Osteocyte (in vitro differentiated cells): ENCODE data around the gene TMEM165. TPM values are rescaled to one million over a fixed set of nuclear protein-coding genes. Genes with fewer than 3 reads are reported as not detected.

ENCODE experiments used
- DNase-seq: peaks from one replicate; pipeline ENCODE4 v3.0.0; 2021; ENCODE audit warnings: mixed read lengths; ENCODE audit not compliant: unreplicated experiment; ENCODE audit errors: extremely low spot score
- H3K27ac Mint-ChIP-seq: one replicate; pipeline ENCODE4 v1.8.0; 2021; ENCODE audit warnings: mild to moderate bottlenecking, mixed read lengths; ENCODE audit not compliant: unreplicated experiment
- H3K27me3 Mint-ChIP-seq: one replicate; pipeline ENCODE4 v1.8.0; 2021; ENCODE audit warnings: mixed read lengths; ENCODE audit not compliant: unreplicated experiment
- H3K36me3 Mint-ChIP-seq: one replicate; pipeline ENCODE4 v1.8.0; 2021; ENCODE audit warnings: mixed read lengths; ENCODE audit not compliant: unreplicated experiment
- H3K4me1 Mint-ChIP-seq: one replicate; pipeline ENCODE4 v1.8.0; 2021; ENCODE audit warnings: mixed read lengths; ENCODE audit not compliant: unreplicated experiment
- H3K4me3 Mint-ChIP-seq: one replicate; pipeline ENCODE4 v1.8.0; 2021; ENCODE audit warnings: mild to moderate bottlenecking, moderate library complexity, mixed read lengths; ENCODE audit not compliant: unreplicated experiment
- H3K9me3 Mint-ChIP-seq: one replicate; pipeline ENCODE4 v1.8.0; 2021; ENCODE audit warnings: mixed read lengths; ENCODE audit not compliant: unreplicated experiment
- CTCF ChIP-seq: fragments of 200-600 bp; sonication (generic); IDR thresholded peaks from 2 replicates; pipeline ENCODE4 v1.5.0; 2021; ENCODE audit warnings: antibody characterized with exemption, mild to moderate bottlenecking, moderate library complexity
- total RNA-seq: library from RNA; stranded (reverse); gene quantifications from 2 replicates; pipeline ENCODE4 v1.2.1, GENCODE V29; 2021

The TMEM165 gene
- total RNA-seq, 1 donor from 2014 or later: 102 TPM

- no peaks in the 10 kb centered on the region for H3K27me3 Mint-ChIP-seq
- H3K27ac Mint-ChIP-seq: no peak overlapping the region
- no peak overlapping the region for H3K4me3 Mint-ChIP-seq
- H3K9me3 Mint-ChIP-seq: no peaks in the 10 kb centered on the region
- no peak for TF ChIP-seq CTCF
- DNase-seq: peak; percentile 63
- peaks cover 10% of the 10 kb centered on the region for H3K36me3 Mint-ChIP-seq
- H3K4me1 Mint-ChIP-seq: peaks cover 27% of the 10 kb centered on the region
Measured at GRCh38 chr4:55363691-55364351, 31.9 kb upstream of the TMEM165 start.

- peaks cover 19% of the 10 kb centered on the region for H3K4me1 Mint-ChIP-seq
- H3K9me3 Mint-ChIP-seq: no peaks in the 10 kb centered on the region
- H3K36me3 Mint-ChIP-seq: peaks cover 11% of the 10 kb centered on the region
- no peak overlapping the region for H3K4me3 Mint-ChIP-seq
- H3K27ac Mint-ChIP-seq: no peak overlapping the region
- TF ChIP-seq CTCF: no peak
- DNase-seq: peak; percentile 1
- no peaks in the 10 kb centered on the region for H3K27me3 Mint-ChIP-seq
Measured at GRCh38 chr4:55364691-55365344, 30.9 kb upstream of the TMEM165 start.

- H3K27ac Mint-ChIP-seq: no peak overlapping the region
- TF ChIP-seq CTCF: no peak
- H3K4me3 Mint-ChIP-seq: no peak overlapping the region
- H3K27me3 Mint-ChIP-seq: no peaks in the 10 kb centered on the region
- peaks cover 15% of the 10 kb centered on the region for H3K36me3 Mint-ChIP-seq
- peak; percentile 68 for DNase-seq
- H3K4me1 Mint-ChIP-seq: peaks cover 19% of the 10 kb centered on the region
- H3K9me3 Mint-ChIP-seq: no peaks in the 10 kb centered on the region
Measured at GRCh38 chr4:55365345-55365728, 30.4 kb upstream of the TMEM165 start.

- Mint-ChIP-seq H3K4me3 (no peak overlapping the region), H3K36me3 (peaks cover 15% of the 10 kb centered on the region), H3K4me1 (peaks cover 19% of the 10 kb centered on the region), H3K27me3 (no peaks in the 10 kb centered on the region), H3K27ac (peak overlapping the region; percentile 85), H3K9me3 (no peaks in the 10 kb centered on the region)
- no peak for DNase-seq
- TF ChIP-seq CTCF: no peak
Measured at GRCh38 chr4:55366621-55367020, 29.1 kb upstream of the TMEM165 start.

- Mint-ChIP-seq H3K9me3 (no peaks in the 10 kb centered on the region), H3K4me3 (no peak overlapping the region), H3K27me3 (no peaks in the 10 kb centered on the region), H3K36me3 (peaks cover 13% of the 10 kb centered on the region), H3K4me1 (peaks cover 19% of the 10 kb centered on the region), H3K27ac (peak overlapping the region; percentile 85)
- no peak for DNase-seq
- no peak for TF ChIP-seq CTCF
Measured at GRCh38 chr4:55367084-55367722, 28.6 kb upstream of the TMEM165 start.
